NT2/D1 (cell line): ENCODE data around the gene TM6SF1.

Source experiments
- SUZ12 ChIP-seq: IDR thresholded peaks from 2 replicates; pipeline ENCODE4 v1.6.1; 2011; ENCODE audit not compliant: insufficient read length, insufficient read depth; ENCODE audit errors: extremely low read depth
- YY1 ChIP-seq: IDR thresholded peaks from 2 replicates; pipeline ENCODE4 v1.6.1; 2011; ENCODE audit not compliant: insufficient read length, insufficient read depth
- ZNF274 ChIP-seq: IDR thresholded peaks from 2 replicates; pipeline ENCODE4 v1.6.1; 2011; ENCODE audit warnings: mild to moderate bottlenecking, low read depth, low read length

GRCh38 chr15:83110381-83110780 lies 2.9 kb downstream of the TM6SF1 start:
- TF ChIP-seq YY1 (no peak), ZNF274 (no peak), SUZ12 (no peak)
